AG20443 (cell line): ENCODE data around the gene DNM1.

ENCODE experiments used
- DNase-seq: peaks from one replicate; pipeline ENCODE4 v3.0.0; 2012; ENCODE audit warnings: low spot score, mixed read lengths

Gene DNM1

GRCh38 chr9:128250839-128251731 is 47.9 kb downstream of the DNM1 start:
- no peak for DNase-seq

GRCh38 chr9:128251732-128252100 is 48.5 kb downstream of the DNM1 start:
- no peak for DNase-seq

GRCh38 chr9:128252317-128253139 is 49.3 kb downstream of the DNM1 start:
- no peak for DNase-seq

GRCh38 chr9:128253140-128253990 is 50.2 kb downstream of the DNM1 start:
- DNase-seq = no peak

- DNase-seq = no peak
These were observed 50.8 kb downstream of the DNM1 start for GRCh38 chr9:128253991-128254346.

GRCh38 chr9:128254362-128254761 is 51.2 kb downstream of the DNM1 start:
- no peak for DNase-seq

GRCh38 chr9:128254855-128255759 is 51.9 kb downstream of the DNM1 start:
- peak; percentile 85 for DNase-seq

- DNase-seq = no peak
These were observed 54.1 kb downstream of the DNM1 start for GRCh38 chr9:128257086-128257825.

GRCh38 chr9:128257907-128258306 is 54.7 kb downstream of the DNM1 start:
- no peak for DNase-seq

GRCh38 chr9:128258326-128258725 is 55.1 kb downstream of the DNM1 start:
- no peak for DNase-seq

GRCh38 chr9:128259156-128259555 is 56.0 kb downstream of the DNM1 start:
- DNase-seq = no peak

GRCh38 chr9:128260340-128260739 is 57.2 kb downstream of the DNM1 start:
- DNase-seq = no peak

GRCh38 chr9:128262687-128263086 is 59.5 kb downstream of the DNM1 start:
- no peak for DNase-seq

GRCh38 chr9:128265348-128265847 is 62.2 kb downstream of the DNM1 start:
- no peak for DNase-seq

- no peak for DNase-seq
These were observed 63.9 kb downstream of the DNM1 start for GRCh38 chr9:128266868-128267590.

- DNase-seq = no peak
These were observed 67.9 kb downstream of the DNM1 start for GRCh38 chr9:128271112-128271511.

GRCh38 chr9:128271512-128271911 is 68.3 kb downstream of the DNM1 start:
- DNase-seq = no peak

GRCh38 chr9:128274245-128274644 is 71.1 kb downstream of the DNM1 start:
- no peak for DNase-seq

GRCh38 chr9:128275198-128276007 is 72.2 kb downstream of the DNM1 start, which contains the start of gene GOLGA2:
Gene GOLGA2, minus strand, starts transcription at chr9:128276007. Its CDS starts 31 bp downstream, at chr9:128275976.
- DNase-seq = peak; percentile 83
